Sigmoid colon (tissue), 7 donors: Measurements from ENCODE around the gene SOS1. TPM values are rescaled to one million over a fixed set of nuclear protein-coding genes. Genes with fewer than 3 reads are reported as not detected.

Experiments
- DNase-seq: peaks from one replicate; pipeline ENCODE4 v3.0.0-alpha.2; 2019
- H3K27ac ChIP-seq, 4 donors: fragments of 200-600 bp; sonication (generic); one replicate each; pipeline ENCODE4 v1.5.1; 2016 to 2019; ENCODE audit warnings: mild to moderate bottlenecking in 1 of 4
- H3K27me3 ChIP-seq, 3 donors: fragments of 200-600 bp; sonication (generic); one replicate each; pipeline ENCODE4 v1.5.1; 2019; ENCODE audit warnings: mild to moderate bottlenecking in 1 of 3
- H3K36me3 ChIP-seq, 4 donors: fragments of 200-600 bp; sonication (generic); one replicate each; pipeline ENCODE4 v1.5.1; 2016 to 2019
- H3K4me1 ChIP-seq, 4 donors: fragments of 200-600 bp; sonication (generic); one replicate each; pipeline ENCODE4 v1.5.1; 2017 to 2019
- H3K4me3 ChIP-seq, 4 donors: fragments of 200-600 bp; sonication (generic); one replicate each; pipeline ENCODE4 v1.5.1; 2017 to 2019; ENCODE audit warnings: mild to moderate bottlenecking in 2 of 4, moderate library complexity in 1 of 4
- H3K9me3 ChIP-seq, 4 donors: fragments of 200-600 bp in 3 of 4; sonication (generic) in 3 of 4; one replicate each; pipeline versions ENCODE4 v1.5.1 to v1.6.1; 2013 to 2019
- CTCF ChIP-seq, 4 experiments: fragments of 450-650 bp in 3 of 4; fragments of 200-600 bp in 1 of 4; IDR thresholded peaks; one replicate each; pipeline ENCODE4 v1.5.1; 2016 to 2019; ENCODE audit warnings: antibody characterized with exemption in 4 of 4, mild to moderate bottlenecking in 3 of 4, moderate library complexity in 2 of 4
- EP300 ChIP-seq, 4 donors: sonication (generic); formaldehyde crosslinking; IDR thresholded peaks; one replicate each; pipeline ENCODE4 v1.6.1; 2017; ENCODE audit warnings: antibody characterized with exemption in 4 of 4
- POLR2A ChIP-seq, 2 donors: fragments of 450-650 bp; IDR thresholded peaks; one replicate each; pipeline ENCODE4 v1.6.1; 2016; ENCODE audit warnings: antibody characterized with exemption in 2 of 2, mild to moderate bottlenecking in 2 of 2, moderate library complexity in 2 of 2
- POLR2AphosphoS5 ChIP-seq, 4 donors: sonication (generic); formaldehyde crosslinking; IDR thresholded peaks; one replicate each; pipeline ENCODE4 v1.6.1; 2017; ENCODE audit warnings: antibody characterized with exemption in 4 of 4
- WGBS, 2 donors: extraction: QIAGEN DNeasy Blood & Tissue Kit; methylation state at CpG; one replicate each; pipeline ENCODE4 v1.1.7; 2013; 5-methylcytosine and 5-hydroxymethylcytosine counted together
- intact Hi-C: fragments of 100-400 bp; cut with DNase I; formaldehyde crosslinking; loops from one replicate; pipeline ENCODE4 v1.15.1; 2023
- polyA plus RNA-seq, 3 donors: library from polyadenylated mRNA; stranded (reverse); fragments of 200-250 nt; gene quantifications; one replicate each; pipeline ENCODE4 v1.2.3, GENCODE V29; 2013
- total RNA-seq, 4 donors: library from RNA; depleted of rRNA; stranded (reverse); fragments of >200 nt; gene quantifications; one replicate each; pipeline ENCODE4 v1.1.0, GENCODE V29; 2016
- donor health status: healthy with polysubstance abuse.
- donor health status: Bipolar disorder and iron deficiency.
- donor health status: healthy.

SOS1 gene
- total and polyA plus RNA-seq, 7 donors, result 5.4 to 72.0 (median 30.8) TPM

- Histone ChIP-seq H3K4me3 (no peak overlapping the region), H3K4me1 (peaks cover 0 to 13% (median 8%) of the 10 kb centered on the region in 4 donors), H3K27me3 (no peaks in the 10 kb centered on the region), H3K36me3 (no peaks in the 10 kb centered on the region), H3K27ac (no peak overlapping the region), H3K9me3 (no peaks in the 10 kb centered on the region)
- no peak for DNase-seq
- no peak for TF ChIP-seq POLR2AphosphoS5 (IDR thresholded peaks at IDR 0.05)
- TF ChIP-seq CTCF (IDR thresholded peaks at IDR 0.05), result no peak
- no peak for TF ChIP-seq POLR2A (IDR thresholded peaks at IDR 0.05)
- TF ChIP-seq EP300 (IDR thresholded peaks at IDR 0.05), result no peak
- intact Hi-C loops, result no loop called here
- 94 to 95% methylated on average over 5 of the region's 5 CpGs for WGBS, 2 donors
These were observed 162.9 kb downstream of the SOS1 start for GRCh38 chr2:38957972-38958371.

GRCh38 chr2:38951766-38952165 is 169.1 kb downstream of the SOS1 start:
- Histone ChIP-seq H3K27ac (no peak overlapping the region), H3K4me1 (no peaks in the 10 kb centered on the region), H3K27me3 (no peaks in the 10 kb centered on the region), H3K4me3 (no peak overlapping the region), H3K9me3 (no peaks in the 10 kb centered on the region), H3K36me3 (no peaks in the 10 kb centered on the region)
- no peak for TF ChIP-seq POLR2AphosphoS5 (IDR thresholded peaks at IDR 0.05)
- TF ChIP-seq CTCF (IDR thresholded peaks at IDR 0.05), result no peak
- no peak for TF ChIP-seq EP300 (IDR thresholded peaks at IDR 0.05)
- no peak for TF ChIP-seq POLR2A (IDR thresholded peaks at IDR 0.05)
- intact Hi-C loops, result no loop called here
- no peak for DNase-seq

- 66 to 85% methylated on average over 4 of the region's 4 CpGs for WGBS, 2 donors
- H3K9me3 ChIP-seq, result no peaks in the 10 kb centered on the region
- H3K36me3 ChIP-seq, result no peaks in the 10 kb centered on the region
- H3K4me1 ChIP-seq, result no peaks in the 10 kb centered on the region
- no peak for TF ChIP-seq POLR2AphosphoS5 (IDR thresholded peaks at IDR 0.05)
- no peak for TF ChIP-seq CTCF (IDR thresholded peaks at IDR 0.05)
- no peak for TF ChIP-seq EP300 (IDR thresholded peaks at IDR 0.05)
- TF ChIP-seq POLR2A (IDR thresholded peaks at IDR 0.05), result no peak
- DNase-seq, result no peak
- H3K27ac ChIP-seq, result no peak overlapping the region
- H3K4me3 ChIP-seq, result no peak overlapping the region
- intact Hi-C loops, result no loop called here
- no peaks in the 10 kb centered on the region for H3K27me3 ChIP-seq
These were observed 171.9 kb downstream of the SOS1 start for GRCh38 chr2:38948995-38949394.

- Histone ChIP-seq H3K4me3 (no peak overlapping the region), H3K9me3 (no peaks in the 10 kb centered on the region), H3K27me3 (no peaks in the 10 kb centered on the region), H3K4me1 (no peaks in the 10 kb centered on the region), H3K27ac (no peak overlapping the region), H3K36me3 (no peaks in the 10 kb centered on the region)
- no peak for TF ChIP-seq POLR2A (IDR thresholded peaks at IDR 0.05)
- no peak for TF ChIP-seq CTCF (IDR thresholded peaks at IDR 0.05)
- no peak for TF ChIP-seq POLR2AphosphoS5 (IDR thresholded peaks at IDR 0.05)
- TF ChIP-seq EP300 (IDR thresholded peaks at IDR 0.05), result no peak
- intact Hi-C loops, result no loop called here
- no peak for DNase-seq
- 77 to 90% methylated on average over 3 of the region's 3 CpGs for WGBS, 2 donors
These were observed 172.4 kb downstream of the SOS1 start for GRCh38 chr2:38948387-38948882.
